Activated T-cell treated with anti-CD3 and anti-CD28 coated beads for 24 hours (primary cell): ENCODE measurements around the gene SNX33.
"Not testable (repeated sequence)": the region's sequence is repeated elsewhere in the genome, so short reads cannot be mapped to it uniquely, and the experiment has no call there.

Experiments
- DNase-seq: peaks from one replicate; pipeline ENCODE4 v3.0.0-alpha.2; 2020; ENCODE audit warnings: low read depth

SNX33 gene

GRCh38 chr15:75662823-75663519 lies 15.3 kb downstream of the SNX33 start:
- DNase-seq: no peak

DNA sequence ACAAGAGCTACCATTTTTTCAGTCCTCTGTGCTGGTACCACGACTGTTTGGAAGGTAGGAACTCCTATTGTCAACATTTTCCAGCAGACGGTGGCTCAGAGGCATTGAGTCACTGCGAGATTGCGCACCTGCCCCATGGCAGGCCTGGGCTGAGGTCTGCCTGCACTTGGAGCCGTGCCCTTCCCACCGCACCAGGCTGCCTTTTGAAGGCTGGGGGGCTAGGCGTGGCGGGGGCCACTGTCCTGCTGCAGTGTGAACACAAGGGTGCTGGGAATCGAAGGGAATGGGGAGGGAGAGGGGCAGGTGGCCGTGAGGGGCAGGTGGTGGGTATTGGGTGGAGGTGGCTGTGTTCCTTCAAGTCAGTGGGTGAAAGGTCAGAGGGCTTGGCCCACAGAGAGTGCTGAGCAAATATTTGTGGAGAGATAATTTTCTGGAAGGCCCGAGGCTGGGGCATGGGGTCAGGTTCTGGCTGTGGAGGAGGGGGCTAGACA lies 16.3 kb downstream of the SNX33 start:
- no peak for DNase-seq

GRCh38 chr15:75666823-75667501 lies 19.2 kb downstream of the SNX33 start:
- DNase-seq: no peak

- no peak for DNase-seq
Observed at GRCh38 chr15:75669191-75669878, 21.6 kb downstream of the SNX33 start.

GRCh38 chr15:75669879-75670212 lies 22.1 kb downstream of the SNX33 start:
- DNase-seq: no peak

DNA sequence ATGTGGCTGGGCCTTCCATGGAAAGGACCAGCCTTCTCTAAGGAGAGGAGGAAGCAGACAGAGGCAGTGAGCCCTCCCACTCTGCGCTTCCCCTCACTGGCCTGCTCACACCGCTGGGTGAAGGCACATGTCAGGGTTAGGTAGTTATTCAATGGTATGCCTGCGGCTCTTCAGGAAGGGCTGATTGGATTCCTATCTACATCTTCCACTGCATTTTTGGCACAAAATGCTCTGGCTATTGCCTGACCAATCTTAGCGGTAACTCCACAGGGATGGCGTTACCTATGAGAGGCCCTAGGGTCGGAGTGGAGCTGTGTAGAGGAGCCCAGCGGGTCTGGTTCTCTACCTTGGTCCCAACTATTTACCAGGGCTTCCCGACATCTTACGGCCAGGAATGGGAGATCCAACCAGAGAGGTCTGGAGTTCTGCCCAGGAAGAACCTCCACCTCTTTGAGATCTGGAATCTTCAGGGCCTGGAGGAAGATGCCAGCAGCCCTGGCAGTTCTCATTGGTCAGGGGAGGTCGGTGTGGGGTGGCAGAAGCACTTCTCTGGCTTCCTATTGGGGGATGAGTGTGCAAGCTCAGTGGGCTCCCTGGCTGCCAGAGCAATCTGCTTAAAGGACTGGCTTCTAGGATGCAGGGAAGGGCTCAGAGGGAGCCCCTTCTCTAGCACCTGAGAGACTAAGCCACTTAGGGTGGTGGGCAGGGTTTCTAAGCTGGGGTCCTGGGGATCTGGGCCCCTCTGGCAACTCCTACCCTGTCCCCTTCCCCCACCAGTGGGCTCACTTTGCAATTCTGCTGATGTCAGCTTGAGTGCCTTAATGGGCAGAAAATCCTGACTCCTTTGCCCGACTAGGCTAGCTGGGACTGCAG lies 24.3 kb downstream of the SNX33 start:
- DNase-seq: no peak

GRCh38 chr15:75672646-75673425 lies 25.1 kb downstream of the SNX33 start:
- DNase-seq: no peak

DNA sequence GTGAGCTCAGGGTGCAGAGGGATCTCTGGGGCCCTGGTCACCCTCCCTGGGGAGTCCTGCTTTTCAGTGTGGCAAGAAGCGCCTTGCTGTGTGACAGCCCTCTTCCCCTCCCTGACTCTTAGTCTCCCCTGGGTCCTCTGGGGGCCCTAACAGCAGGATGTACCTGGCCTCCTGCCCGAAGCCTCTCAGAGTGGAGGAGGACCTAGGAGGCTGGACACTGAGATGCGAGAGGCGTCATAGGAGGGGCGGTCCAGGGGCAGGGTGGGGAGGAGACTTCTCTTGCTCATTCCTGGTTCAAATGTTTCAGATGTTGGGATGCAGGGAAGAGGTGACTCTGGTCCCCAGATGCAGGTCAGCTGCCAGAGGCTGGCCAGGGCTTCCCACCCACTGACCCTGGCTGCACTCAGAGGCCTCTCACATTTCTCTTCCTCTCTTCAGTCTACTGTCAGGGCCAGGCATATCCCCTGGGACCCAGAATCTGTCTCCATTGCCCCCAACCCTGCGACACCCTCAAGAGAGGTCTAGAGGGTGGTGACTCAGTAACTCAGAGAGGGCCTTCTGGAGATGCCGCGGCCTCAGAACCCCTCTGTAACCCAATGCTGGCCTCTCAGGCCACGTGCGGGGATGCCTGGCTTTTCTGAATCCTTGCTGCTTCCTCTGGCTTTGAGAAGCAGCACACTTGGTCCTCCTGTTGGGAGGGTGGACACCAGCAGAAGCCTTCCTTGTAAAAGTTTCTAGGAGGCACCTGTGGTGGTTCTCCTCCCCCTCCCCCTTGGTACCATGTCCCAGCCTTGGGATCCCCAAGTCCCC lies 25.9 kb downstream of the SNX33 start:
- no peak for DNase-seq

GRCh38 chr15:75674366-75674765 lies 26.7 kb downstream of the SNX33 start:
- DNase-seq: no peak

DNA sequence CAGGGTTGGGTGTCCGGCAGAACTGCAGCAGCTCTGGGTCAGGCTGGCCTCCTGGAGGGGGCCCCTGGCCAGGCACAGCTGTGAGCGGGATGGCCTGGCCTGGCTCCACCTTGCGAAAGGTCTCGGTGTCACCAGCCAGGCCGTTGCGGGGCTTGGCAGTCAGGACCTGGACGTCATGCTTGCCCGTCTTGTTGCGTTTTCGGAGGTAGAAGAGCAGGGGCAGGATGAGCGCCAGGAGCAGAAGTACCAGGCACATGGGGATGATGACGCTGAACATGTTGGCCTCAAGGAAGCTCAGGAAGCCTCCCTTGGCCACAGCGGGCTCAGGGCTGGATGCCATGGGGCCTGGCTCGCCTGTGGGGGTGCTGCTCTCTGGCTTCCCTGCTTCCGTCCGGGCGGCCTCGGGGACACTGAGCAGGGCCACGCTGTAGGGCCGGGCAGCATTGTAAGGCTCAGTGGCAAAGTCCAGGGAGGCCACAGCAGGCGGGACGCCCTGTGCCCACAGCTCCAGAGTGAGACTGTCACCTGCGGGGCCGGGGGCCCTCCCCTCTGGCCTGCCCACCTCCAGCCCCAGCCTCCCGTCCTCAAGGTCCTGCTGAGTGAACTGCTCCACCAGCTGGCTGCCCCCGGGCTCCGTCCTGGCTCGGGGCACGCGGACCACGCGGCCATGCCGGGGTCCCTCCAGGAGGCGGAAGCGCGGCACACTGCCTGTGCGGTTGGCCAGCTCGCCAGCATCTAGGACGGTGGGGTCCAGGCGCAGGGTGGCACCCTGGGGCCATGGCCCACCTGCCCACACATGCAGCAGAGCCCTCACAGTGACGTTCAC lies 28.1 kb downstream of the SNX33 start:
- no peak for DNase-seq

DNA sequence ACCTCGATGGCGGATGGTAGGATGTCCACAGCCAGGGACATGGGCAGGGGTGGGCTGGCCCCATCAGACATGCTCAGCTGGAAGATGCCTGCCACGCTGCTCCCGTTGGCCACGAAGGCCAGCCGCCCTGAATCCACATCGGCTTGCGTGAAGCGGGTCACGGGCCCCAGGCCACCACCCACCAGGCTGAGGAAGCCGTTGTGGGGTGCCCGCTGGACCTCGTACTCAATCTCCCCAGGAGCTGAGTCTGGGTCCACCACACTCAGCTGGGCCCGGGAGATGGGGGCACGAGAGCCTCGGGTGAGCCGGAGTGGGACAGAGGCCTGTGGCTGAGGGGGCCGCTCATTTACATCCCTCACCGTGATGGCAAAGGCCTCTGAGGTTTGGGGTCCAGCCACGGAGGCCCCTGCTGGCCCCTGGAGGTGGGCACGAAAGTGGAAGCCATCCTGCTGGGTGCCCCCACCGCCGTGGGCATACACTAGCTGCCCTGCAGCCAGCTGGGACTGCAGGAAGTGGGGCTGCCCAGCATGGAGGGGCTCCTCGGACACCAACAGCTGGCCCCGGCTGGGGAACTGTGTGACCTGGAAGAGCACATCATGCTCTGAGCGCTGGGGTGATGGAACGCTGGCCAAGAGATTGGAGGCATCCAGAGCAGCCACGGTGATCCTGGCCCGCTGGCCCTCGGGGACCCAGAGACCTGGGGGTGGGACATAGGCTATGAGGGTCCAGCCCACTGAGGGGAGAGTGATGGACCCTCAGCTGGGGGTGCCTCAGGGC lies 29.2 kb downstream of the SNX33 start:
- DNase-seq: no peak

DNA sequence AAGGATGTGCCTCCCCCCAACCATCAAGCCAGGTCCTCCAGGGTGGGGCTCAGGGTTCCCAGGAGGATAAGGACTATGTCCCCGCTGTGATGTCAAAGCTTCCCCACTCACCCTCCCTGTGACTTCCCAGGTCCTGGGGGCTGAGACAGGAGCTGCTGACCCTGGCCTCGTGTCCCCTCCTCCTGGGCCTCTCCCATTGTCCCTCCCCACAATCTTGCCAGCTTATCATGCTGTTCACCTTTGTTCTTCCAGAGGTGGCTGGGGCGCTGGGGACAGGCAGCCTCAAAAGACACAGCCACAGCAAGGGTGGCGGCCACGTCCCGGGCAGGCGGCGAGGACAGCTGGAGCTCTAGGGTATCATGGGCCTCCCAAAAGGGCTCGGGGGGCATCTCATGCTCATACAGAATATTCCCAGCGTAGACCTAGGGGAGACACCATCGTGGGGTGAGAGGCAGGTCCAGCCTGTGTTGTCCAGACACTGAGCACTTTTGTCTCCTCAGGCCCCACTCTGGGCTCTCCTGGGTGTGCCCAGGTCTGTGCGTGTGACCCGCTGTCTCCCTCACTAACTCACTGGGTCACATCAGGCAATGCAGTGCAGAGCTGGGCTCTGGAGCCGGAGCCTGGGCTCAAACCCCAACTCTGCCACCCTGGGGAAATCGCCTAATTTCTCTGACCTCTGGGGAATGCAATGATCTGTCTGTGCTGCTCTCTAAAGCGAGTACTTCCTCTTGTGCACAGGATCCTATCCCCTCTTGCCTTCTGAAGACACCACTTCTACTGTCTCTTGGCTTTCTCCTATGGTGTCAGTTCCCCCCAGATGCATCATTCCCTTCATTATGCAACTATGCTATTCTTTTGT lies 30.0 kb downstream of the SNX33 start:
- no peak for DNase-seq

GRCh38 chr15:75678324-75678690 lies 30.6 kb downstream of the SNX33 start:
- not testable (repeated sequence) for DNase-seq

- no peak for DNase-seq
Observed at GRCh38 chr15:75680007-75680789, 32.5 kb downstream of the SNX33 start.

- no peak for DNase-seq
Observed at GRCh38 chr15:75682181-75683135, 34.7 kb downstream of the SNX33 start.
